Measurements from ENCODE around the gene MCM9.

DNA sequence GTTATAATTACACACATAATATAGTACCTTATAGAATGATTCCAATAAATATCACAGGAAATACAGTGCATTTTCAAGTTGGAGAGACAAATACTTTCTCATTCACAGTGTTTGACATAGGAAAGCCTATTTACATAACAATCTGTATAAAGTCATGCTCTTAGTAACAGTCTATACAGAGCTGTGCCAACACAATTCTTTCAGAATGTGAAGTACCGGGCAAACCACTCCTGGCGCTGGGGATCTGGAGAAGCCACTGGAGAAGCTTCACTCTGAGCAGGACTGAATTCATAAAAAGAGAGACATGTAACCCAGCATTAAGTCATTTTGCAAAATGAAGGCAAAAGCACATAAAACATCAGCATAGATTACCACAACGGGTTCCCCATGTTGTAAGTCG, 24.9 kb upstream of the MCM9 start:
- TF ChIP-seq CTCF (conservative IDR thresholded peaks at IDR 0.05 in 1 of 2, IDR thresholded peaks at IDR 0.05 in 1 of 2; ENCODE audit: low read depth in 1 of 2, low read length in 2 of 2) (no peak), EZH2 (IDR thresholded peaks at IDR 0.05; ENCODE audit: low read length, missing control alignments) (no peak)
